Gastroesophageal sphincter (tissue), 3 donors: ENCODE results near the gene FASTKD3.

ENCODE experiments used
- POLR2A ChIP-seq, 2 donors: fragments of 450-650 bp; IDR thresholded peaks; one replicate each; pipeline ENCODE4 v1.6.1; 2017; ENCODE audit warnings: antibody characterized with exemption in 2 of 2, mild to moderate bottlenecking in 2 of 2, moderate library complexity in 1 of 2
- POLR2AphosphoS5 ChIP-seq: sonication (generic); formaldehyde crosslinking; IDR thresholded peaks from one replicate; pipeline ENCODE4 v1.6.1; 2017; ENCODE audit warnings: antibody characterized with exemption
- TF ChIP-seq, protein P1 (sequence below), 4 experiments: fragments of 200-600 bp in 2 of 4; fragments of 450-650 bp in 2 of 4; sonication (generic) in 1 of 4; IDR thresholded peaks; one replicate each; pipeline ENCODE4 v1.5.1; 2017 to 2019; ENCODE audit warnings: antibody characterized with exemption in 4 of 4, mild to moderate bottlenecking in 2 of 4, moderate library complexity in 2 of 4

DNA sequence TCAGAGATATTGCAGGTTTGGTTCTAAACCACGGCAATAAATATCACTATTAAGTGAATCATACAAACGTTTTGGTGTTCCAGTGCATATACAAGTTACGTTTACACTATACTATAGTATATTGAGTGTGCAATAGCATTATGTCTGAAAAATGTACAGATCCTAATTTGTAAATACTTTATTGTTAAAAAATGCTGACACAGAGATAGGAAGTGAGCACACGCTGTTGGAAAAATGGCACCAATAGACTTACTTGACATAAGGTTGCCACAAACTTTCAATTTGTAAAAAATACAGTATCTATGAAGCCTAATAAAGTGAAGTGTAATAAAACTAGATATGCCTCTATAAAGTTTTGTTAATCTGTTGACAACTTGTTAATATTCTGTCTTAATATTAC lies 33.8 kb downstream of the FASTKD3 start:
- TF ChIP-seq POLR2AphosphoS5 = no peak
- TF ChIP-seq, protein P1, sequence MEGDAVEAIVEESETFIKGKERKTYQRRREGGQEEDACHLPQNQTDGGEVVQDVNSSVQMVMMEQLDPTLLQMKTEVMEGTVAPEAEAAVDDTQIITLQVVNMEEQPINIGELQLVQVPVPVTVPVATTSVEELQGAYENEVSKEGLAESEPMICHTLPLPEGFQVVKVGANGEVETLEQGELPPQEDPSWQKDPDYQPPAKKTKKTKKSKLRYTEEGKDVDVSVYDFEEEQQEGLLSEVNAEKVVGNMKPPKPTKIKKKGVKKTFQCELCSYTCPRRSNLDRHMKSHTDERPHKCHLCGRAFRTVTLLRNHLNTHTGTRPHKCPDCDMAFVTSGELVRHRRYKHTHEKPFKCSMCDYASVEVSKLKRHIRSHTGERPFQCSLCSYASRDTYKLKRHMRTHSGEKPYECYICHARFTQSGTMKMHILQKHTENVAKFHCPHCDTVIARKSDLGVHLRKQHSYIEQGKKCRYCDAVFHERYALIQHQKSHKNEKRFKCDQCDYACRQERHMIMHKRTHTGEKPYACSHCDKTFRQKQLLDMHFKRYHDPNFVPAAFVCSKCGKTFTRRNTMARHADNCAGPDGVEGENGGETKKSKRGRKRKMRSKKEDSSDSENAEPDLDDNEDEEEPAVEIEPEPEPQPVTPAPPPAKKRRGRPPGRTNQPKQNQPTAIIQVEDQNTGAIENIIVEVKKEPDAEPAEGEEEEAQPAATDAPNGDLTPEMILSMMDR (IDR thresholded peaks at IDR 0.05) = no peak
- TF ChIP-seq POLR2A (IDR thresholded peaks at IDR 0.05) = no peak
